HG02798 (cell line): ENCODE data around the gene RNU1-1.
A peak's percentile ranks its signal among the peaks of the same experiment; 100 is the strongest.
"Not testable (repeated sequence)": the region's sequence is repeated elsewhere in the genome, so short reads cannot be mapped to it uniquely, and the experiment has no call there.

Source experiments
- ATAC-seq: cut with Tn5 transposase; IDR thresholded peaks from one replicate; pipeline ENCODE4 v1.9.1; 2021; ENCODE audit warnings: mild to moderate bottlenecking; ENCODE audit not compliant: unreplicated experiment, poor library complexity

Gene RNU1-1

DNA sequence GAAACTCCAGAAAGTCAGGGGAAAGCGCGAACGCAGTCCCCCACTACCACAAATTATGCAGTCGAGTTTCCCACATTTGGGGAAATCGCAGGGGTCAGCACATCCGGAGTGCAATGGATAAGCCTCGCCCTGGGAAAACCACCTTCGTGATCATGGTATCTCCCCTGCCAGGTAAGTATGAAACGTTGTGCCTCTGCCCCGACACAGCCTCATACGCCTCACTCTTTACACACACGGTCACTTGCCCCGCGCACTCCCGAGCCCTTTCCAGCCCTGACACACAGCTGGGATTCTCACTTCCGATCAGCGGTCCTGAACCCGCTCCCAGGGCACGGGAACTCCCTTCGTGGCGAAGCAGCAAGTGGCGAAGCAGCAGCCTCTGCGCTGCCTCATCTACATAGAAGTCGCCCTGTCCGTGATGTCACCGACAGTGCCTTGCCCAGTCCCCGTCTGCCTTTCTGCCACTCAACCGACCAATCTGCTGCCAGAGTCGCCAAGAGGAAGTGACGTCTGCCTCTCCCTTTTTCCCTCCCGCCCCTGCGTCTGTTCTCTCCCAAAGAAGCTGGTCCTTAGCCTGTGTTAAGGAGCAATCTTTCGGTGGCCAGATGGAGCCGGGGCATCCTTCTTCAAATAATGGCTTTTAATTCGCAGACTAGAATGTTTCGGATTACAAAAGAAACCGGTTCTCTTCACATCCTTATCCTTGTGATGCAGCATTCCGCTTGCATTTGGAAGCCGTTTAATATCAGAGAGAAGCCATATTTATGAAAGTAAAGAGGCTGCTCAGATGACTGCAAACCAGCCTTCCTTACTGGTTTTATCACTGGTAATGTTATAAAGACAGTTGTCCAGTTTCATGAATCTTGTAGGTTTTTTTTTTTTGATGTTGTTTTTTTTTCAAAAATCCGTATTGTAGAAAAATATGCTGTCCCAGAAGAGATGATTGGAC, at the start of gene RNU1-1:
TSS of gene RNU1-1 (minus strand) at position 179 of the 949 bp plus-strand sequence.
- peak; percentile 48 for ATAC-seq

DNA sequence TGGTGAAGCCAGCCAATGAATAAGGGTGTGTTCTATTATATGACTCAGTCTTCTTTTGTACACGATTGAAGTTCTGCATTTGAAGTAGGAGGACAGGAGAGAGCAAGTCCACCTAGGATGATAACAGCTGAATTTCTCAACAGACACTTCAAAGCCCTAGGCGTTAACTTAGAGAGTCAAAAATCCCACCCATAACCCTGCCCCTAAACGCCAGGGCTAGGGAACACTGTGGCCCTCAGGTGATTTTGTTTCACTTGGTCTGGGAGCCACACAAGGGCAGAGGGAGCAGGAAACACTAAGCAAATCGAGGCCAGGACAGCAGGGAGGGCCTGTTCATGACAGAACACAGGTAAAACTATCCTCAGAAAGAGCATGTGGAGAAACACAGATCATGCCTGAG, 47.0 kb upstream of the RNU1-1 start:
- ATAC-seq: not testable (repeated sequence)

DNA sequence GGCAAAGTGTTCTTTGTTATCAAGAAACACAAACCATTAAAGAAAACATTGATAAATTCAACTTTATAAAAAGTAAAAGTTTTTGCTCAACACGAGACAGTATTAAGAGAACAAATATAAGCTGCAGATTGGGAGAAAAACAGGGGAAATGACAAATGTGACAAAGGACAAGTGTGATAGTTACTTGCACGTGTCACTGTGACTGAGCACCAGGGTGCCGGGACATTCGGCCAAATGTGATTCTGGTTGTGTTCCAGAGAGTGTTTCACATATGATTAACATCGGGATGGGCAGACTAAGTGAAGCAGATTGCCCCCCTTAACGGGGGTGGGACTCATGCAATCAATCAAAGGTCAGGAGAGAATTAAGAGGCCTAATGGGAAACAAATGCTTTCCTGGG, 46.4 kb upstream of the RNU1-1 start:
- not testable (repeated sequence) for ATAC-seq

DNA sequence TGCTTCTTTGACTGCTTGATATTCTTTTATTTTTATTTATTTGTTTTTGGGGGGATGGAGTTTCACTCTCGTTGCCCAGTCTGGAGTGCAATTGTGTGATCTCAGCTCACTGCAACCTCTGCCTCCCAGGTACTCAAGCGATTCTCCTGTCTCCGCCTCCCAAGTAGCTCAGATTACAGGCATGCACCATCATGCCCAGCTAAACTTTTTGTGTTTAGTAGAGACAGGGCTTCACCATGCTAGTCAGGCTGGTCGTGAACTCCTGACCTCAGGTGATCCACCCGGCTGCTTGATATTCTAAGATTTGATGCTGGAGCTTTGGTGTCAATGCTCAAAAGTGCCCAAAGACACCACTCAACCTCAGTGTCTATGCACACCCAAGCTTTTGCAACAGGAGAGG, 45.6 kb upstream of the RNU1-1 start:
- ATAC-seq: not testable (repeated sequence)

DNA sequence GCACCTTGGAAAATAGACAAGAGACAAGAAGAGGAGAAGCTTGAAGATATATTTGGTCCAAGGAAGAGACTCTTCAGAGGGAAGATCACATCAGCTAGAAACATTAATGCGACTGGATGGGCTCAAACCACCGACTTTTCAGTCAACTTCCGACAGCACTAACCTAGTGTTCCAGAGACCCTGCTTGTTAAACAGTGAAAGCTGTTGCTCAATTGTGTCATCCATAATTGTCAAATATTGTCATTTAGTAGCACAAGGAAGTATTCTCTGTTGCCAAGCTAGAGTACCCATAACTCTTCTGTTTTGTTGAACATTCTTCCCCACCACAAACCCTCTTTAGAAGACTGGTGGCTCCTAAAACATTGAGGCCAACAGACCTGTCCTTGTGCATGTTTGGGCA, 42.9 kb upstream of the RNU1-1 start:
- ATAC-seq: not testable (repeated sequence)

DNA sequence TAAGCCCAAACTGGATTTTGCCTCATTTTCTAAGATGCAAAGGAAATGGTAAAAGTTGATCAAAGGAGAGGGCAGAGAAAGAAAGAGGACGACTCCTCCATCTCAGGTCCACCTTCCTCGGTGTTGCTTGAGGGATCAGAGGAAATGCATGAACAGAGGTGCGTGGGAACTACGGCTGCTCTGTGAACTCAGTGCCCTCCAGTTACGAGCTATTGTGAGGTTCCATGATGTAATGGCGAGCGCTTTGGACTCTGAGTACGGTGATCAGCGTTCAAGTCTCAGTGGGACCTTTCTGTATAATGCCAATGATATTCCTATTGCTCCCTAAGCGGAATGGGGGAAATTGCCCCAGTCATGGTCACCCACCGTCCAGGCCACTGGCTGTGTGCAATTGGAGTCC, 39.2 kb upstream of the RNU1-1 start:
- not testable (repeated sequence) for ATAC-seq

DNA sequence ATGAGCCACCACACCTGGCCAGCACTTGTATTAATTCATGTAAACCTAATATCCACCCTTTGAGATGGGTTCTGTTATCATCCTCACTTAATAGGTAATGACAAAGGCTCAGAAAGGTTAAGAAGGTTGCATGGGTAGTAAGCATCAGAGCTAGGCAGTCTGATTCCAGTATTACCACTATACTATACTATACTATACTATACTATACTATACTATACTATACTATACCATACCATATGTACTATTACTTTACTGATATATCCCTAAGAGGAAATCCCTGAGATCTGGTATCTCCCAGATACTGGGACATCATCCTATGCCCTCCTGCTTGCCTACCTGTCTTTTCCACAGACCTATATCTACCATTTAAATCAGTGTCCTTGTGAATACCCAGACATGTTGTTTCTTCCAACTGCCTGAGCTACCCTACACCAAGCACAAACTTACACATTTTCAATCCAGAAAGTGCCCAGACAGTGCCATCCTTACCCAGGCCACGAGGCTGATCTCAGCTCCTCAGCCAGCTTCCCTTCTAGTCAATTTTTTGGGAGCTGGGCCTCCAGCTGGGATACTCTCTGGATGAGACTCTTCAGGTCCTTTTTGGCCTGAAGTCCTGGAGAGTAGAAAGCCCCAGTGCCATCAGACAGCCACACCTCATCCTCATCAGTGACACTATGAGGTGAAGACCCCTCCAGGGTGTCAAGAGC, 36.3 kb upstream of the RNU1-1 start:
- ATAC-seq: not testable (repeated sequence)

DNA sequence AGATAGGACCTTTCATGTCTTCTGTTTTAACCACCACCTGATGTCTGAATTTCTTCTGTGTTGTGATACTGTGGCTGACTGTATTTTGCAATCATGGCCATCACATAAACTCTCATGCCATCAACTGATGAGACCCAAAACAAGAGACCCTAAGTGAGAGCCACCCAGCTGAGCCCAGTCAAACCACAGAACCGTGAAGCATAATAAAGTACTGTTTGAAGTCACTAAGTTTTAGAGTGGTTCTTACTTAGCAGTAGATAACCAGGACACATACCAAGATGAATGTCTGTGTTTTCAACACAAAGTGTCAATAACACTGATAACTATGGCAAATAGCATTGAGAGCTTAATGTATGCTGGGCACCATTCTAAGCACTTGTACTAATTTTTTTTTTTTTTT, 35.5 kb upstream of the RNU1-1 start:
- not testable (repeated sequence) for ATAC-seq

DNA sequence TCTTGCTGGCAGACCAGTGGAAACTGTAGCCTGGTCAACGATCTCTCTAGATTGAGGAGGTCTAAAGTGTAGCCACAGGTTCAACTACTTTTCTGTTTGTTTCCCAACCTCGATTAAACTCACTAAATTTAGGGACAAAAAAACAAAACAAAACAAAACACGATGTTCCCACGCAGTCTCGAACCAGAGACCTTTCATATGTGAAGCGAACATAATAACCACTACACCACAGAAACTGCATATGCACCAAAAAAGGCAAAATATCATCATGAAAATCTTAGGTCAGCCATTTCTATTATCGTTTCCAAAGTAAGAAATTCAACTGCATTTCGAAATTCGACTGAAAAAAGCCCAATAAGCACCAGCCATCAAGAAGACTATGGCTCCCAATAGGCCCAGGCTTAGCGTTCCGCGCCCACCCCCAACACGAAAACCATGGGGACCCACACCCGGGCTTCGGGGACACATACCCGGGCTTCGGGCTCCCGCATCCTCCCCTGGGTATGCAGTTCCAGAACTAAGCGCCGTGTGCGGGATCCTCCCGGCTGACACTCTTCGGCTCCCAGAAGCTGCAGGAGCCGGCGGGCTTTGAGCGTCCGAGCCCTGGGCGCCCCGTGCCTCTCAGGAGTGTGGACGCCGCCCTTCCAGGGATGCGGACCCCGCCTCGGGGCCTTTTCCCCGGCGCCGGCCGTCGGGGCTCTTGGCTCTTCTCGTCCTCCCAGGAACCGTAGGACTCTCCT, 33.6 kb upstream of the RNU1-1 start:
- not testable (repeated sequence) for ATAC-seq

DNA sequence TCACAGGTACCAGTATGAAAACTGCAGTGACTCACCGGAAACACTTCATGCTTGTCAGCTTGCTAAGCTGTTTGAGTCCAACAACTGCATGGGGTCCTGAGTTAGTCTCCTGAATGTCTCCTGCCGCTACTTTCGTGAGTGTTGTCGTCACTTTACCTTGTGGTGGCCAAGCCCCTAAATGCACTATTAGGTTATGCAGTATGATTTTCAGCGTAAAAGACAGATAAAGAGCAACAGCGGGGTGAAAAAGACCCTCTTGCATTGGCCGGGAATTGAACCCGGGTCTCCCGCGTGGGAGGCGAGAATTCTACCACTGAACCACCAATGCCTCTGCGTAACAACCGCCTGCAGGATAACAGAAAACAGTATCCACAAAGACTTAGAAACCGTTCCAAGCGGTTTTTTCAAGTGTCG, 31.6 kb upstream of the RNU1-1 start:
- ATAC-seq: not testable (repeated sequence)

DNA sequence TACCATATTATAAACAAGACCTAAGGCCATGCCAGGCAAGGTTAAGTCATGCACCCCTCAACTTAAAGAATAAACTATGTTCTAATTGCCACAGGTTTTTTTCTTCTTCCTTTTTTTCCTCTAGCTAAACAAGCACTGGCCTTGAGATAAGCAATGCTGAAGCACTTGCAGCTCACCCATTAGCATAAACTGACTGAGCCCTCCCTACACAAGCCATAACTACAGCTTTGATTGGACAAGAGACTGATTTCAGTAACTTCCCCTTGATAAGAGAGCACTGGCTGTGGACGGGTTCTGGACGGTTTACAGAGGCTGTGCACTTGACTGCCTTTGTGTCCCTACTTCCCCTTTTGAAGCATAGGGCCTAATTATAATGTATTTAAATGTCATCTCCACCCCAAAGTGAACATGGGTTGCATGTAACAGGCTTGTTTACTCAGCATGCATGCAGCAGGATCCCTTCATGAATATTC, 26.4 kb upstream of the RNU1-1 start:
- not testable (repeated sequence) for ATAC-seq

DNA sequence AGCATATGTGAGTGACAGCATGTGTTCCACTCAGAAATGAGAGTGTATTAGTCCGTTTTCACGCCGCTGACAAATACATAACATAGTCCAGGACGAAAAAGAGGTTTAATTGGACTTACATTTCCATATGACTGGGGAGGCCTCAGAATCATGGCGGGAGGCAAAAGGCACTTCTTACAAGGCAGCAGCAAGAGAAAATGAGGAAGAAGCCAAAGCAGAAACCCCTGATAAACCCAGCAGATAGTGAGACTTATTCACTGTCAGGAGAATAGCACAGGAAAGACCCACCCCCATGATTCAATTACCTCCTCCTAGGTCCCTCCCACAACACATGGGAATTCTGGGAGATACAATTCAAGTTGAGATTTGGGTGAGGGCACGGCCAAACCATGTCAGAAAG, 23.4 kb upstream of the RNU1-1 start:
- not testable (repeated sequence) for ATAC-seq

DNA sequence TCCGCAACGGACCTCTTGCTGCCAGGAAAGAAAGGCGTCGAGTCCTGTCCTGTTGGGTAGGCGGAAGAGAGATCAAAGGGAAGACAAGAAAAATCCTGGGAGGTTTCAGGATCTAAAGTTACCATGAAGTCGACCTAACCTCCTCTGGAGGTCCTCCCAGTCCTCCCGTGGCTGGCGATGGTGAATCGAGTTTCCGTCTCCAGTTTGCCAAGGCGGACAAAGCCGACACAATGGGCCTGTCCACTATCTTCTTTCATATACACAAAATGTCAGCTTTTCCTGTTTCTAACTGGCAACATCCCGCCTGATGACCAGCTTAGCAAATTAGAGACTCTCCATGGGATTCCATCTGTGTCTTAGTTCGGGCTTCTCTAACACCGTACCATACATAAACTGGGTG, 22.7 kb upstream of the RNU1-1 start:
- not testable (repeated sequence) for ATAC-seq

DNA sequence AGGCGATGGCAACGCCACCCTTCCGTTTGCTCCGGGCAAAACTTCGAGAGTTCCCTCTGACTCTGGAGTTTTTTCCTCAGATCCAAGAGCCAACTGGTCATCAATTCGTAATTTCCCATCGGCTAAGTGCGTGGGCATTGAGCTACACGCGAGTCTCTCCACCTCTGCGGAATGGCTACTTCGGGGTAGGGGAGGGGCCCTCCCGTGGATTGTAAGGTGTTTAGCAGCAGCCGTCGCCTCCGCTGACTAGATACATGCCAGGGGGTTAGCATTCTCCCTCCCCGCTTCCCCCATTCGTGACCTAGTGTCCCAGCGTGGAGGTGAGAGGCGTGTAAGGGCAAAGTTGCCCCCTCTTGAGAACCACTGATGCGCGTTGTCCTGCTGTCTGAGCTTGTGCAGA, 21.8 kb upstream of the RNU1-1 start:
- not testable (repeated sequence) for ATAC-seq

DNA sequence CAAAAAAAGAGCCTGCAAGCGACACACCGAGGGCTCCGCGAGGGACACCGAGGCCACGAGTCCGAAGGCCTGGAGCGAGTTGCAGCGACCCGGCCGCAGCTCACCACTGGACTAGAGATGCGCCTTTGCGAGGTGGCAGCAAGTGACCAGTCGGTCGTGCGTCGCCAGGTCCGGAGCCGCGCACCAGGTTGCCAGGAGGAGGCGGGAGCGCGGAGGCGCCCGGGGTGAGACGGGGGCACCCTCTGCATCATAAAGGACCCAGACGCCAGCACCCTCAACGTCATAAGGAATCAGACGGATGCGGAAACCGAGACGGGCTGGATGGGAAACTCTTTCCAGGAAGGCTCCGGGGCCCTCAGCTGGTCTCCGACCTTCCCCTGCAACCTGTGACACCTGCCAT, 21.4 kb upstream of the RNU1-1 start:
- ATAC-seq: not testable (repeated sequence)

DNA sequence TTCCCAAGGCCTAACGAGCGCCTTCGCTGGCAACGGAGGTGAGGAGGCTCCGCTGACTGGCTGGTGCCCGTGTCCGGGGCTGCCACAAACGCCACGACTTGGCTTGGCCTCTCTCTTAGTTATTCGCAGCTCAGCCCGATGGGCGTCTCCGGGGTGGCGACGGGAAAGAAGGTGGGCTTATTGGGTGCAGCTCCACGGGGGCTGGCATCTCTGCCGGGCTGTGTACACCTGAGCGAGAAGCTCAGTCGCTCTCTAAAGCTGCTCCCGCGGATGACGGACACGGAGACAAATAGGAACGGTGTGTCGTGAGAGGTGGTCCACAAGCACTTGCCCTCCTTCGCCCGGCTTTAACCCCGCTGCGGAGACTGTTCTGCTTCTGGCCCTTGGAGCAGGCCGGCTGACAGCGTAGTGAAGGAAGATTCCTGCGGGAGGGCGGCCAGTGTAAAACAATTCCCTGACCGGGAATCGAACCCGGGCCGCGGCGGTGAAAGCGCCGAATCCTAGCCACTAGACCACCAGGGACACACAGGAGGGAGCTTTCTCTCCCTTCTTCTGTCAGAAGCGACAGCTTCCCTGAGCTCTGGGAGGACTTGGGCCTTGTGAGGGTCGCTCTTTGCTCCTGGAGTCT, 20.9 kb upstream of the RNU1-1 start:
- not testable (repeated sequence) for ATAC-seq

DNA sequence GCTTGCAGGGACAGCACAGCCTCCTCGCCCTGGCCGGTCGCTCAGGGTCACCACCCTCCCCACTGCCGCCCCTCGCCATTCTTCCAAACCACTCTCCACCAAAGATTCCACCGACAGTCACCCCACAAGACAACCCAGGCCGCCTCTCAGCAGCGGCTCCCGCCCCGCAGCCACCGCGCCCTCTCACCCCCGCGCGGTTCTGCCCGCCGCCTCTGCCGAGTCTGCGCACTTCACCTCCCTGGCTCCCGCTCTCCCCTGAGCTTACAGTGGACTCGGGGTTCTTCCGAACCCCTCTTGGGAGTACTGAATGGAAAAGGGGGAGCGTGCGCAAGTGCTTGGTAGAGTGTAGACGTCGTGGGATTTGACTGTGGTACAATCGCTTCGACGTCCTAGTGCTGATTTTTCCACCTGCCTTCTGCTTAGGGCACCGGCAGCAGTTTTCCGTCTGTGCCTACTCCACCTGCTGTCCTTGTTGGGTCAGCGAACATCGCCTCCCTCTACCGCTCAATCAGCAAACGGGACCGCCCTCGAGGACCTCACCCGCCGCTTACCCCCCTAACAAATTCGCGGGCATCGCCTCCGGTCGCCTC, 20.2 kb upstream of the RNU1-1 start:
- not testable (repeated sequence) for ATAC-seq

DNA sequence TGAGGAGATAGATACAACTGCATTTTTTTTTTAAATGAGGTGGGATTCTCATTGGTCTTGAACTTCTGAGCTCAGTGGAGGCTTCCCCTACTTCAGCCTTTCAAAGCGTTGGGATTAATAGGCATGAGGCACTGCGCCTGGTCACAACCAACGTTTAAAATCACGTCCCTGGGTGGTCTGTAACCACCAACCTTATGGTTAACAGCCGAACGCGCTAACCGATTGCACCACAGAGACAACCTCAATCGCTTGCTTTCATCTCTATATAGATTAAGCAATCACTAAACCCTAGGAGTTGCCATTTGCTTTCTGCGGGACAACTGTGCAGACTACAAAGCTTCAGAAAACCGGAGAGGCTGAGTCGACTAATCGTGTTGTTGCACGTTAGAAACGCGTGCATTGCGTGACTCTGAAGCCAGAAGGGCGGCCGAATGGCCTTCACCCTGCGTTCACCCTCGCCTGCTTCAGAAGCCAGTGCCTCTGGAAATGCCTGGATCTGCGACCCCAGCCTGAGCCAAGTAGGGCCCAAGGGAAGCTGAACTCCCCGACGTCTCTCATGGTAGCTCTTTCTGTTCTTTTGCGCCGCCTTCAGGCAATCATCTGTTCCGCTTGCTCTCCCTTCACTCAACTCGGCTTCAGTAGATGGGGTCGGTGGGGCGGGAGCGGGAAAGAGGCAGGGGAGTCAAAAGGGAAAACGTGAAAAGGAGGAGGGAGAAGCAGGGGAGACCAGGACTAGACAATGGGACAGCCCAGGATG, 18.3 kb upstream of the RNU1-1 start:
- not testable (repeated sequence) for ATAC-seq

DNA sequence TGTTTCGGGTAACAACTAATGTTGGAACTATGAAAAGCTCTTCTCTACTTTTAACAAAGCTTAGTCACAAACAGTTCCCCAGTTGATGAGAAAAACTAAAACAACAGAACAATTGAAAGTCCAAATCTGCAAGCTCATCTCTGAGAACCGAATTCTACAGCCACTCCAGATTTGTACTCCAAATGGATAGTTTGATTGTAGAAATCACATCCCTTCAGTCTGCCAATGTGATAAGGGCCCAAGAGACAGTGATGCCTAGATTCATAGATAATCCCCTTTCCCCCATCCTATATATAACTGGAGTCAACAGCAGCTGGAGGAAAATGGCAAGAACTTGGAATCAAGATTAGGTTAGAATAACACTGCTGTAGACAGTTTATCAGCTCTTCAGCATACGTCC, 14.3 kb upstream of the RNU1-1 start:
- ATAC-seq: not testable (repeated sequence)
